GM11168 (cell line): ENCODE data around the gene SIRT4.

Source experiments
- in situ Hi-C: fragments of 300-500 bp; cut with MboI; formaldehyde crosslinking; loops from one replicate; pipeline ENCODE4 v1.12.0; 2022; ENCODE audit warnings: low sequenced_read_pairs; ENCODE audit not compliant: unreplicated experiment

SIRT4 gene

GRCh38 chr12:120359128-120359527 is 57.0 kb downstream of the SIRT4 start:
- in situ Hi-C loops = no loop called here

GRCh38 chr12:120361506-120362208 is 59.5 kb downstream of the SIRT4 start:
- in situ Hi-C loops = no loop called here
